Measurements from ENCODE around the gene SLC12A7. TPM values are rescaled to one million over a fixed set of nuclear protein-coding genes. Genes with fewer than 3 reads are reported as not detected.

The SLC12A7 gene
- total and polyA plus RNA-seq, 2 of the 13 experiments (the other 11 are each of a cell fraction or from before 2014, with no cell fraction given), result 14.0 to 18.5 TPM

DNA sequence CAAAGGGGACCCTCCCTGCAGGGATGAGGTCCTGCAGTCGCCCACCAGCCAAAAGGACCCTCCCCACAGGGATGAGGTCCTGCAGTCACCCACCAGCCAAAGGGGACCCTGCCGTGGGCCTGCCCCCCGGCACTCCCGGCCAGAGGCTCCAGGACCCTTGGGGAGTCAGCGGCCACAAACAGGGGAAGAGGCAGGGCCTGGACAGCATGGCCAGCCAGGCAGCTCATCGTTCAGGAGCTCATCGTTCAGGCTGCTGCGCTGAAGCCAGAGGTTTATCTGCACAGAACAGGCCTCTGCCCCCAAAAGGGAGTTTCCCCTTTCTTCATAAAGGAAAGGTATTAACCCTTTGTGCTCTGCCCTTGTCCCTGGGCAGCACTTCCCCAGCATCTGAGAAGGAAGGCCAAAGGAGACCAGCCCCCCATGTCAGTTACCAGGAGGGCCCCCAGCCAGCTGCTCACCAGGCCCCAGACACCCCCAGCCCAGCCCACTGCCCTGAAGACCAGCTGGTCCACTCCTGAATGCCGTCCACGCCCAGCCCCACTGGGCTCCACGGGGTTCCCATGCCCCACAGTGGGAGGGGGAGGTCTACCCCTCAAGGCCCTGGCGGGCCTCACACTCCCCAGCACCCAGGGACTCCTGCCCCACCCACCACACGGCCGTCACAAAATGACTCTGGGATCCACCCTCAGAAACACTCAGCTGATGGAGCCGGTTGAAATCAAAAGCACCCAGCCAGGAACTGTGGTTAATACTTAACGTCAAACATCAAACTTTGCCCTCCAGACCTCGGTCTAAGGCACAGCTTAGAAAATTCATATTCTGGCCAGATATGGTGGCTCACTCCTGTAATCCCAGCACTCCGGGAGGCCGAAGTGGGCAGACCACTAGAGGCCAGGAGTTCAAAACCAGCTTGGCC is 6.3 kb downstream of the SLC12A7 start (continued):
- no peak for TF ChIP-seq ZNF280D (CRISPR knock-in tag; IDR thresholded peaks at IDR 0.05)
- TF ChIP-seq MYNN (CRISPR knock-in tag; IDR thresholded peaks at IDR 0.05; ENCODE audit: low read depth), result 0 out of 2 replicates have a peak, but pooled peaks have one; percentile 27
- no peak for TF ChIP-seq NFKBIZ (CRISPR knock-in tag; IDR thresholded peaks at IDR 0.05)
- TF ChIP-seq HMGXB4 (CRISPR knock-in tag; IDR thresholded peaks at IDR 0.05; ENCODE audit: borderline replicate concordance in 1 of 2, low read depth in 1 of 2), result peak in 1 of 2 experiments; percentile 61; a peak in 1 of 4 replicates
- TF ChIP-seq, protein P1, sequence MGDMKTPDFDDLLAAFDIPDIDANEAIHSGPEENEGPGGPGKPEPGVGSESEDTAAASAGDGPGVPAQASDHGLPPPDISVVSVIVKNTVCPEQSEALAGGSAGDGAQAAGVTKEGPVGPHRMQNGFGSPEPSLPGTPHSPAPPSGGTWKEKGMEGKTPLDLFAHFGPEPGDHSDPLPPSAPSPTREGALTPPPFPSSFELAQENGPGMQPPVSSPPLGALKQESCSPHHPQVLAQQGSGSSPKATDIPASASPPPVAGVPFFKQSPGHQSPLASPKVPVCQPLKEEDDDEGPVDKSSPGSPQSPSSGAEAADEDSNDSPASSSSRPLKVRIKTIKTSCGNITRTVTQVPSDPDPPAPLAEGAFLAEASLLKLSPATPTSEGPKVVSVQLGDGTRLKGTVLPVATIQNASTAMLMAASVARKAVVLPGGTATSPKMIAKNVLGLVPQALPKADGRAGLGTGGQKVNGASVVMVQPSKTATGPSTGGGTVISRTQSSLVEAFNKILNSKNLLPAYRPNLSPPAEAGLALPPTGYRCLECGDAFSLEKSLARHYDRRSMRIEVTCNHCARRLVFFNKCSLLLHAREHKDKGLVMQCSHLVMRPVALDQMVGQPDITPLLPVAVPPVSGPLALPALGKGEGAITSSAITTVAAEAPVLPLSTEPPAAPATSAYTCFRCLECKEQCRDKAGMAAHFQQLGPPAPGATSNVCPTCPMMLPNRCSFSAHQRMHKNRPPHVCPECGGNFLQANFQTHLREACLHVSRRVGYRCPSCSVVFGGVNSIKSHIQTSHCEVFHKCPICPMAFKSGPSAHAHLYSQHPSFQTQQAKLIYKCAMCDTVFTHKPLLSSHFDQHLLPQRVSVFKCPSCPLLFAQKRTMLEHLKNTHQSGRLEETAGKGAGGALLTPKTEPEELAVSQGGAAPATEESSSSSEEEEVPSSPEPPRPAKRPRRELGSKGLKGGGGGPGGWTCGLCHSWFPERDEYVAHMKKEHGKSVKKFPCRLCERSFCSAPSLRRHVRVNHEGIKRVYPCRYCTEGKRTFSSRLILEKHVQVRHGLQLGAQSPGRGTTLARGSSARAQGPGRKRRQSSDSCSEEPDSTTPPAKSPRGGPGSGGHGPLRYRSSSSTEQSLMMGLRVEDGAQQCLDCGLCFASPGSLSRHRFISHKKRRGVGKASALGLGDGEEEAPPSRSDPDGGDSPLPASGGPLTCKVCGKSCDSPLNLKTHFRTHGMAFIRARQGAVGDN (CRISPR knock-in tag; IDR thresholded peaks at IDR 0.05), result peak; percentile 85
- peak; percentile 22; the same call in 1 of the 2 replicates for TF ChIP-seq CBFB (CRISPR knock-in tag; IDR thresholded peaks at IDR 0.05)
- 0 out of 2 replicates have a peak, but pooled peaks have one; percentile 37 for TF ChIP-seq ZBTB10 (CRISPR knock-in tag; IDR thresholded peaks at IDR 0.05; ENCODE audit: borderline replicate concordance)
- no peak for TF ChIP-seq ATF7-NPFF (CRISPR knock-in tag; IDR thresholded peaks at IDR 0.05; ENCODE audit: low read depth)
- TF ChIP-seq ZUFSP (CRISPR knock-in tag; IDR thresholded peaks at IDR 0.05; ENCODE audit: borderline replicate concordance), result no peak
- peak; percentile 55; the same call in 1 of the 2 replicates for TF ChIP-seq TFE3 (CRISPR knock-in tag; IDR thresholded peaks at IDR 0.05)
